ENCODE data around the gene PPARD. TPM values are rescaled to one million over a fixed set of nuclear protein-coding genes. Genes with fewer than 3 reads are reported as not detected.

The PPARD gene
- total RNA-seq, 3 donors from 2014 or later (not counting 1 experiment from before 2014, with no cell fraction given), result 14.4 to 20.4 (median 18.8) TPM

DNA sequence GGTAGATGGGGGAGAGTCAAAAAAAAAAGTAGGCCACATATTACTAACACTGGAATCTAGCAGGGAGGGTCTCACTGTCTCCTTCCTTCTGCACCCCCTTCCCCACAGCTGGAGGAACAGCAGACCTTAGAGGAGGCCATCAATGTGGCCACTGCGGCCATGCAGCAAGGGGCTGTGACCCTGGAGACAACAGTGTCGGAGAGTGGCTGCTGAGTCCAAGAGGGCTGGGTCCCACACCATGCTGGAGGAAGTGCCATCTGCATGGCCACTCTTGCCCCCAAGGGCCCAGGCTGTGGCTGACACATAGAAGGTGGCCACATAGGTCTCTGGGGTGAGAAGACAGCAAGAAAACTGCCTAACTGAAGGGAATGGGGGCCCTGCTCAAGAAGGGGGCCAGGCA, 47.3 kb upstream of the PPARD start:
- peaks cover 8% of the 10 kb centered on the region for H3K36me3 Mint-ChIP-seq
- WGBS (ENCODE audit: insufficient coverage), result 91% methylated on average over 2 of the region's 2 CpGs
- Histone ChIP-seq H3K9me3 (ENCODE audit: control insufficient read depth, insufficient read depth, low read length) (no peaks in the 10 kb centered on the region), H3K4me1 (ENCODE audit: control insufficient read depth, insufficient read depth, low read length) (peaks cover 25% of the 10 kb centered on the region), H3K36me3 (ENCODE audit: control insufficient read depth, insufficient read depth, low read length) (peaks cover 40% of the 10 kb centered on the region), H3K4me3 (ENCODE audit: low read length) (no peak overlapping the region), H3K27me3 (ENCODE audit: control insufficient read depth, insufficient read depth, low read length) (no peaks in the 10 kb centered on the region), H3K27ac (ENCODE audit: low read length) (no peak overlapping the region)
- no peak overlapping the region for H3K27ac Mint-ChIP-seq
- H3K4me1 Mint-ChIP-seq, result peaks cover 21 to 24% of the 10 kb centered on the region in 2 donors
- ATAC-seq, result no peak
- H3K27me3 Mint-ChIP-seq (ENCODE audit: low read depth in 2 of 2), result no peaks in the 10 kb centered on the region
- H3K9me3 Mint-ChIP-seq, result no peaks in the 10 kb centered on the region
- TF ChIP-seq, protein P1, sequence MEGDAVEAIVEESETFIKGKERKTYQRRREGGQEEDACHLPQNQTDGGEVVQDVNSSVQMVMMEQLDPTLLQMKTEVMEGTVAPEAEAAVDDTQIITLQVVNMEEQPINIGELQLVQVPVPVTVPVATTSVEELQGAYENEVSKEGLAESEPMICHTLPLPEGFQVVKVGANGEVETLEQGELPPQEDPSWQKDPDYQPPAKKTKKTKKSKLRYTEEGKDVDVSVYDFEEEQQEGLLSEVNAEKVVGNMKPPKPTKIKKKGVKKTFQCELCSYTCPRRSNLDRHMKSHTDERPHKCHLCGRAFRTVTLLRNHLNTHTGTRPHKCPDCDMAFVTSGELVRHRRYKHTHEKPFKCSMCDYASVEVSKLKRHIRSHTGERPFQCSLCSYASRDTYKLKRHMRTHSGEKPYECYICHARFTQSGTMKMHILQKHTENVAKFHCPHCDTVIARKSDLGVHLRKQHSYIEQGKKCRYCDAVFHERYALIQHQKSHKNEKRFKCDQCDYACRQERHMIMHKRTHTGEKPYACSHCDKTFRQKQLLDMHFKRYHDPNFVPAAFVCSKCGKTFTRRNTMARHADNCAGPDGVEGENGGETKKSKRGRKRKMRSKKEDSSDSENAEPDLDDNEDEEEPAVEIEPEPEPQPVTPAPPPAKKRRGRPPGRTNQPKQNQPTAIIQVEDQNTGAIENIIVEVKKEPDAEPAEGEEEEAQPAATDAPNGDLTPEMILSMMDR (IDR thresholded peaks at IDR 0.05), result no peak
- no peak overlapping the region for H3K4me3 Mint-ChIP-seq
- intact Hi-C loops (cut with micrococcal nuclease), result loop anchor here (5.0 kb wide), 2 partner anchors 47 to 442 kb away; partner anchors contain the start of genes ARMC12 and PPARD
- no peak for DNase-seq

DNA sequence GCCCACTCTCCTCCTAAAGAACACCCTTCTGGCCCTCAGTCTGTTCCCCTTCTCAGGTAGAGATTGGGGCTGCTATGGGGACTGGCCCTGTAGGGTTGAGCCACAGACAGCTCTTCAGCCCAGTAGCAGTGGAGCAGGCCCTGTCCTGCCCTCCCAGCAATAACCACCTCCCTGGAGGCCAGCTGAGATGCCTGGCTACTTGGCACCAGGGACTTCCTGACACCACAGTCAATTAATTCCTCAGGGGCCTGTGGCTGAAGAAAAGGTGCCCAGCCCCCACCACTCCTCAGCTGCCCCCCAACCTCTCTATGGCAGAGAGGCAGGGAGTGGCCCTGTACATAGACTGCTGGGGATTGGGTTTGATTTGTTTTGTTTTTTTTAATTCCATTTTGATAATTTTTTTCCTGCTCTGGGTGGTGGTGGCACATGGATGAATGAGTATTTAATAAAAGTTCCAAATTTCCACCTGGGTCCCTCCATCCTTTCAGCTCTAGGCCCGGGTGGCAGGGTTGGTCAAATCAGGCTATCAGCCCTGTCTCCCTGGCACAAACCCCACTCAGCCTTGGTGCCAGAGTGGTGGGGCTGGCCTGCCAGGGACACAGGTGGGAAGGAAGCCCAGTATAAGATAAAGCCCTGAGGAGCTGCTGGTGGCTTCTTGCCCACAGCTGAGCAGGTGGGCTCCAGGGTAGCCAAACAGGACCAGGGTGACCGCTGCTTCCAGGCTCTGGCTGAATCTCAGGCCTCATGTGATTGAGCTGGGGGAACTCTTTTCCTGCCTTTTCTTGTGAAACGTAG, 46.6 kb upstream of the PPARD start:
- H3K36me3 ChIP-seq (ENCODE audit: control insufficient read depth, insufficient read depth, low read length), result peaks cover 37% of the 10 kb centered on the region
- DNase-seq (no peak), ATAC-seq (no peak)
- peaks cover 8% of the 10 kb centered on the region for H3K36me3 Mint-ChIP-seq
- H3K27ac Mint-ChIP-seq, result no peak overlapping the region
- no peak overlapping the region for H3K4me3 ChIP-seq (ENCODE audit: low read length)
- H3K9me3 Mint-ChIP-seq, result no peaks in the 10 kb centered on the region
- H3K4me1 Mint-ChIP-seq, result peaks cover 28 to 31% of the 10 kb centered on the region in 2 donors
- no peaks in the 10 kb centered on the region for H3K9me3 ChIP-seq (ENCODE audit: control insufficient read depth, insufficient read depth, low read length)
- intact Hi-C loops (cut with micrococcal nuclease), result loop anchor here (2.0 to 5.0 kb wide), 3 partner anchors 47 to 442 kb away; partner anchors contain the start of genes ARMC12 and PPARD
- H3K27me3 ChIP-seq (ENCODE audit: control insufficient read depth, insufficient read depth, low read length), result no peaks in the 10 kb centered on the region
- WGBS (ENCODE audit: insufficient coverage), result 83% methylated on average over 2 of the region's 3 CpGs
- no peaks in the 10 kb centered on the region for H3K27me3 Mint-ChIP-seq (ENCODE audit: low read depth in 2 of 2)
- TF ChIP-seq, protein P1 (IDR thresholded peaks at IDR 0.05), result no peak
- peaks cover 32% of the 10 kb centered on the region for H3K4me1 ChIP-seq (ENCODE audit: control insufficient read depth, insufficient read depth, low read length)
- H3K4me3 Mint-ChIP-seq, result no peak overlapping the region
- no peak overlapping the region for H3K27ac ChIP-seq (ENCODE audit: low read length)

DNA sequence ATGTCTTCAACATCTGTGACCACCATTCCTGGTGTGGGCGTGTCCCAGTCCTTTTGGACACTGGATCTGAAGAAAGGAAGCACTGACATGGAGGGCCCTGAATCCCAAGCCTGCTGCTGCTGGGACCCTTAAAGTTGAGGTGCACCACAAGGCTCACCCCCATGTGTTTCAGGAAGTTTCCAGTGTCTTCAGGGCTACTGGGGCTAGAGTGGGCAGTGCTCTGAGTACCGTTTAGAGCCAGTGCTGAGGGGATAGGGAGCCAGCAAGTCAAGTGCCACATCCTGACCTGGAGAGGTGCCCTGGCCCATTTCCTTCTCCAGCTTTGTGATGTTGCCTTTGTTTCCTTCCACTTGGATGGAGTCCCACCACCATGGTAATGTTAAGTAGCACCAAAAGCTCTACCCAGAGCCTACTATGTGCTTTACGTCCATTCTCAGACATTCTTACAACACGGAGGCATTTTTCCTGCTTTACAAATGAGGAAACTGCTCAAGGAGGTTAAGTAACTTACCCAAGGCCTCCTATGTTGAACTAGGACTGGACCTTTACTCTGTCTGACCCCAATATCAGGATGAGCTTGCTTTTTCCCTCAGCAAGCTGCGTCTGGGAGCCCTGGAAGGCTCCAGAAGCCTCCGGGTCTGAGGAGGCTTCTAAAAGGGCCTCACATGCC, 45.3 kb upstream of the PPARD start:
- DNase-seq, result peak in 1 of 2 donors; percentile 11
- no peaks in the 10 kb centered on the region for H3K9me3 Mint-ChIP-seq
- peaks cover 28 to 43% of the 10 kb centered on the region in 2 donors for H3K4me1 Mint-ChIP-seq
- H3K4me3 Mint-ChIP-seq, result peak overlapping the region; percentile 89
- peaks cover 26% of the 10 kb centered on the region for H3K36me3 ChIP-seq (ENCODE audit: control insufficient read depth, insufficient read depth, low read length)
- no peaks in the 10 kb centered on the region for H3K9me3 ChIP-seq (ENCODE audit: control insufficient read depth, insufficient read depth, low read length)
- intact Hi-C loops (cut with micrococcal nuclease), result loop anchor here (1.0 to 5.0 kb wide), 6 partner anchors 30 to 440 kb away; partner anchors contain the start of genes ARMC12, PPARD and RPL10A
- no peak for ATAC-seq
- H3K4me1 ChIP-seq (ENCODE audit: control insufficient read depth, insufficient read depth, low read length), result peaks cover 46% of the 10 kb centered on the region
- peak overlapping the region; percentile 97 to 98 for H3K27ac Mint-ChIP-seq
- WGBS (ENCODE audit: insufficient coverage), result 54% methylated on average over 6 of the region's 6 CpGs
- no peaks in the 10 kb centered on the region for H3K27me3 ChIP-seq (ENCODE audit: control insufficient read depth, insufficient read depth, low read length)
- no peaks in the 10 kb centered on the region for H3K27me3 Mint-ChIP-seq (ENCODE audit: low read depth in 2 of 2)
- TF ChIP-seq, protein P1 (IDR thresholded peaks at IDR 0.05), result no peak
- H3K27ac ChIP-seq (ENCODE audit: low read length), result peak overlapping the region; percentile 97
- no peak overlapping the region for H3K4me3 ChIP-seq (ENCODE audit: low read length)
- H3K36me3 Mint-ChIP-seq, result peaks cover 8% of the 10 kb centered on the region
